HepG2 (cell line): Measurements from ENCODE around the gene CACNB4. TPM values are rescaled to one million over a fixed set of nuclear protein-coding genes. Genes with fewer than 3 reads are reported as not detected.

ENCODE experiments used
- ATF3 ChIP-seq: sonication (generic); formaldehyde crosslinking; IDR thresholded peaks from 2 replicates; pipeline ENCODE4 v1.4.0; 2020; ENCODE audit warnings: missing genetic modification reagents
- CBX5 ChIP-seq: sonication (generic); formaldehyde crosslinking; IDR thresholded peaks from 2 replicates; pipeline ENCODE4 v1.4.0; 2020; ENCODE audit warnings: missing genetic modification reagents, borderline replicate concordance
- CREBL2 ChIP-seq: sonication (generic); formaldehyde crosslinking; IDR thresholded peaks from 2 replicates; pipeline ENCODE4 v1.8.1; 2023; ENCODE audit warnings: missing genetic modification reagents, mild to moderate bottlenecking, borderline replicate concordance
- CTCF ChIP-seq: sonication (generic); formaldehyde crosslinking; IDR thresholded peaks from 2 replicates; pipeline ENCODE4 v1.5.0; 2020; ENCODE audit warnings: mild to moderate bottlenecking, missing genetic modification reagents, moderate library complexity
- FOSL2 ChIP-seq: sonication (generic); formaldehyde crosslinking; IDR thresholded peaks from 2 replicates; pipeline ENCODE4 v1.4.0; 2020; ENCODE audit warnings: missing genetic modification reagents
- FOXA1 ChIP-seq, 2 experiments: fragments of 450-650 bp in 1 of 2; sonication (generic) in 1 of 2; formaldehyde crosslinking in 1 of 2; IDR thresholded peaks; 2 replicates each; pipeline versions ENCODE4 v1.4.0 to v1.6.1; 2016 to 2020; ENCODE audit warnings: missing genetic modification reagents in 1 of 2
- HHEX ChIP-seq: IDR thresholded peaks from 2 replicates; pipeline ENCODE4 v1.6.1; 2016; ENCODE audit warnings: control low read depth
- HOXA3 ChIP-seq: sonication (generic); formaldehyde crosslinking; IDR thresholded peaks from 2 replicates; pipeline ENCODE4 v1.5.0; 2020; ENCODE audit warnings: missing genetic modification reagents
- IRF2 ChIP-seq: IDR thresholded peaks from 2 replicates; pipeline ENCODE4 v1.6.1; 2018; ENCODE audit warnings: missing genetic modification reagents, missing compliant biosample characterization
- KDM5A ChIP-seq: fragments of 200-600 bp; sonication (generic); IDR thresholded peaks from 2 replicates; pipeline ENCODE4 v1.7.0; 2018; ENCODE audit warnings: antibody characterized with exemption, mild to moderate bottlenecking, low read length, borderline replicate concordance
- NR2C2 ChIP-seq: sonication (generic); formaldehyde crosslinking; IDR thresholded peaks from 2 replicates; pipeline ENCODE4 v1.4.0; 2020; ENCODE audit warnings: missing genetic modification reagents, mild to moderate bottlenecking, moderate library complexity, borderline replicate concordance
- SNAPC4 ChIP-seq: sonication (generic); formaldehyde crosslinking; IDR thresholded peaks from 2 replicates; pipeline ENCODE4 v1.4.0; 2020; ENCODE audit warnings: mild to moderate bottlenecking, missing genetic modification reagents
- SP140L ChIP-seq: sonication (generic); formaldehyde crosslinking; IDR thresholded peaks from 2 replicates; pipeline ENCODE4 v1.4.0; 2020; ENCODE audit warnings: missing genetic modification reagents, borderline replicate concordance
- TAF1 ChIP-seq: sonication (generic); formaldehyde crosslinking; IDR thresholded peaks from 2 replicates; pipeline ENCODE4 v1.4.0; 2020; ENCODE audit warnings: missing genetic modification reagents
- TFDP2 ChIP-seq: sonication (generic); formaldehyde crosslinking; IDR thresholded peaks from 2 replicates; pipeline ENCODE4 v1.4.0; 2020; ENCODE audit warnings: missing genetic modification reagents
- TOE1 ChIP-seq: sonication (generic); formaldehyde crosslinking; IDR thresholded peaks from 2 replicates; pipeline ENCODE4 v1.4.0; 2020; ENCODE audit warnings: mild to moderate bottlenecking, missing genetic modification reagents
- ZBTB34 ChIP-seq: sonication (generic); formaldehyde crosslinking; IDR thresholded peaks from 2 replicates; pipeline ENCODE4 v1.8.0; 2022; ENCODE audit warnings: mild to moderate bottlenecking, missing genetic modification reagents
- ZNF468 ChIP-seq: sonication (generic); formaldehyde crosslinking; IDR thresholded peaks from 2 replicates; pipeline ENCODE4 v1.8.0; 2022; ENCODE audit warnings: mild to moderate bottlenecking, moderate library complexity, missing genetic modification reagents
- ZNF577 ChIP-seq: sonication (generic); formaldehyde crosslinking; IDR thresholded peaks from 2 replicates; pipeline ENCODE4 v1.4.0; 2020; ENCODE audit warnings: mild to moderate bottlenecking, low read depth, missing genetic modification reagents, borderline replicate concordance
- polyA plus RNA-seq, 8 experiments: library from polyadenylated mRNA; depleted of rRNA in 3 of 8; stranded (reverse) in 7 of 8; unstranded in 1 of 8; fragments of >200 nt; fragmentation: Illumina TruSeq in 4 of 8; extraction: Trizol in 4 of 8; gene quantifications; 2 replicates each; pipeline versions ENCODE4 v1.2.1 to v1.2.3, GENCODE V29; 2011 to 2016; ENCODE audit warnings: low read depth in 4 of 8, missing spikeins in 1 of 8, mixed read lengths in 1 of 8; ENCODE audit not compliant: insufficient read depth in 1 of 8
- total RNA-seq, 5 experiments: library from RNA; depleted of rRNA; stranded (reverse); fragments of >200 nt; fragmentation: Illumina TruSeq; extraction: Trizol; gene quantifications; 2 replicates each; pipeline ENCODE4 v1.2.3, GENCODE V29; 2016; ENCODE audit warnings: low read depth in 1 of 5

The CACNB4 gene
- total and polyA plus RNA-seq, 2 of the 13 experiments (the other 11 are each of a cell fraction or from before 2014, with no cell fraction given), result 5.1 to 14.3 TPM

- peak; percentile 85; the same call in 1 of the 2 replicates for TF ChIP-seq SNAPC4 (CRISPR knock-in tag)
- TF ChIP-seq SP140L, result peak; percentile 85
- TF ChIP-seq CREBL2 (CRISPR knock-in tag), result no peak
- no peak for TF ChIP-seq FOXA1 (IDR thresholded peaks at IDR 0.05)
- TF ChIP-seq FOXA1 (CRISPR knock-in tag; IDR thresholded peaks at IDR 0.05), result peak; percentile 54
- peak; percentile 80 for TF ChIP-seq TFDP2
- TF ChIP-seq ATF3 (CRISPR knock-in tag), result no peak; the same call in 1 of the 2 replicates
- peak; percentile 62; the same call in 1 of the 2 replicates for TF ChIP-seq CBX5 (CRISPR knock-in tag)
- TF ChIP-seq ZBTB34, result no peak
- TF ChIP-seq CTCF (CRISPR knock-in tag), result no peak; the same call in none of the 2 replicates
- TF ChIP-seq ZNF577 (CRISPR knock-in tag), result no peak
- no peak for TF ChIP-seq HHEX (CRISPR knock-in tag)
- TF ChIP-seq NR2C2, result no peak; the same call in 1 of the 2 replicates
- peak; percentile 89 for TF ChIP-seq HOXA3 (CRISPR knock-in tag)
- peak; percentile 71; the same call in 1 of the 2 replicates for TF ChIP-seq KDM5A
- no peak for TF ChIP-seq ZNF468 (CRISPR knock-in tag)
- peak; percentile 58; the same call in 1 of the 2 replicates for TF ChIP-seq TOE1
- peak; percentile 89 for TF ChIP-seq IRF2
- peak; percentile 89 for TF ChIP-seq TAF1
- peak; percentile 4; the same call in 1 of the 2 replicates for TF ChIP-seq FOSL2
Measured at GRCh38 chr2:151828143-151828889, 270.5 kb downstream of the CACNB4 start, which contains the start of gene ARL5A (continued).
